ENCODE results near the gene NOPCHAP1. TPM values are rescaled to one million over a fixed set of nuclear protein-coding genes. Genes with fewer than 3 reads are reported as not detected.

NOPCHAP1 gene
- total and polyA plus RNA-seq, 9 donors: 4.5 to 20.2 (median 13.1) TPM

DNA sequence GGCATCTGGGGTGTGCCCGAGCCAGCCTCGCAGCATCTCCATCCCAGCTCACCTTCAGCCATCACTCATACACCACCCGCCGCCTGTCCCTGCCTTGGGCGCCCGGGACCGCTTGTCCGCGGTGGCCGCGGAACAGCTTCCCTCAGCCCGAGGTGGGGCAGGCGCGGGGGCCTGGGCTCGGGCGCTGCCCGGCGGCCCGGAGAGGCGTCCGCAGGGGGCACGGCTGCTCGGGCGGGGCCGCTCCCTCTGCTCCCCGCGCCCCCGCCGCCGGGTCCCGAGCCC lies 28.5 kb upstream of the NOPCHAP1 start:
- Histone ChIP-seq H3K36me3 (no peaks in the 10 kb centered on the region), H3K27me3 (no peaks in the 10 kb centered on the region), H3K9me3 (no peaks in the 10 kb centered on the region), H3K4me1 (ENCODE audit: insufficient read depth) (peaks cover 4% of the 10 kb centered on the region), H3K27ac (peak overlapping the region; percentile 86 to 87), H3K4me3 (peak overlapping the region; percentile 61)
- TF ChIP-seq, protein P1, sequence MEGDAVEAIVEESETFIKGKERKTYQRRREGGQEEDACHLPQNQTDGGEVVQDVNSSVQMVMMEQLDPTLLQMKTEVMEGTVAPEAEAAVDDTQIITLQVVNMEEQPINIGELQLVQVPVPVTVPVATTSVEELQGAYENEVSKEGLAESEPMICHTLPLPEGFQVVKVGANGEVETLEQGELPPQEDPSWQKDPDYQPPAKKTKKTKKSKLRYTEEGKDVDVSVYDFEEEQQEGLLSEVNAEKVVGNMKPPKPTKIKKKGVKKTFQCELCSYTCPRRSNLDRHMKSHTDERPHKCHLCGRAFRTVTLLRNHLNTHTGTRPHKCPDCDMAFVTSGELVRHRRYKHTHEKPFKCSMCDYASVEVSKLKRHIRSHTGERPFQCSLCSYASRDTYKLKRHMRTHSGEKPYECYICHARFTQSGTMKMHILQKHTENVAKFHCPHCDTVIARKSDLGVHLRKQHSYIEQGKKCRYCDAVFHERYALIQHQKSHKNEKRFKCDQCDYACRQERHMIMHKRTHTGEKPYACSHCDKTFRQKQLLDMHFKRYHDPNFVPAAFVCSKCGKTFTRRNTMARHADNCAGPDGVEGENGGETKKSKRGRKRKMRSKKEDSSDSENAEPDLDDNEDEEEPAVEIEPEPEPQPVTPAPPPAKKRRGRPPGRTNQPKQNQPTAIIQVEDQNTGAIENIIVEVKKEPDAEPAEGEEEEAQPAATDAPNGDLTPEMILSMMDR (IDR thresholded peaks at IDR 0.05): no peak
- no peak for DNase-seq
- intact Hi-C loops (cut with DNase I): no loop called here
- 0 to 1% (median 0%) methylated on average over 20 to 31 of the region's 31 CpGs for WGBS, 3 donors

DNA sequence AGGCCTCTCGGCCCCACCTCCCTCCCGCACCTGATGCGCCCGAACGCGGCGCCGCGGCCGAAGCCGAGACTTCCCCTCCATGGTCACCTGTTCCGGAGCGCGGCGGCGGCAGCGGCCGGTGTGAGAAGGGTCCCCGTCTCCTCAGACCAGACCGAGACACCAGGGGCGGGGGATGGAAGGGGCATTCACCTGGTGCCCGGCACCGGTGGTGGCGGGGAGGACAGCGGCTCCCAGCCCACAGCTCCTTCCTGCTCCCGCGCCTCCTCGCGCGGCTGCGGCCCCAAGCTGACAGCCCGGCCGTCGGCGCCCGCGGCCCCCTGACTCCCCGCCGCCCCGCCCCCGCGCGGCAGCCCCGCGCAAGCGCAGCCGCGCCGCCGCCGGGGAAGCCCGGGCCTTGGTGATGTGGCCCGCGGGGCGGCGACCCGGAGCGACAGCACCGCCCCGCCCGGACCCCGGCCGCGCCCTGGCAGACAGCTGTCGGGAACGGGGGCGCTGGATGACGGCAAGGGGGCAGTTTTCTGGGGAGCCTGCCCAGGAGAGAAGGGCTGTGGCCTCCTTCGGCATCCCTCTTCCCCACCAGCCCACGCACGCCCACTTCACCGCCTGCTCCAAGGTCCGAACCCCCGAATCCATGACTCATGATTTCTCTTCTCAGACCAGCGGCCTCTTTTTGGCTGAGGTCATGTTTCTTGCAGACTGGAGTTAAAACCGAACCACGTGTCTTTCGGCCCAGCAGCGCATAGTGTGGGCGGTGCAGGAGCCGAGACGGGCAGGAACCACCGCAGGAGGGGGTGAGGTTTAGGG lies 27.9 kb upstream of the NOPCHAP1 start, which contains the start of gene SLC41A2:
Gene SLC41A2, minus strand, starts transcription at position 290 of the 804 bp plus-strand sequence. CDS start 29,763 bp downstream, outside the sequence.
- Histone ChIP-seq H3K27me3 (no peaks in the 10 kb centered on the region), H3K27ac (peak within 1 kb of the TSS; percentile 86 to 87), H3K4me3 (peak within 1 kb of the TSS; percentile 61), H3K36me3 (no peaks in the 10 kb centered on the region), H3K4me1 (ENCODE audit: insufficient read depth) (peaks cover 4% of the 10 kb centered on the region), H3K9me3 (no peaks in the 10 kb centered on the region)
- 0 to 1% (median 1%) methylated on average over 42 to 83 of the region's 83 CpGs for WGBS, 3 donors
- peak; percentile 84 to 87 (median 85) for DNase-seq
- TF ChIP-seq, protein P1 (IDR thresholded peaks at IDR 0.05): peak; percentile 2 to 53 (median 25)
- TF ChIP-seq POLR2A (IDR thresholded peaks at IDR 0.05): peak; percentile 35
- TF ChIP-seq EP300 (IDR thresholded peaks at IDR 0.05): no peak
- intact Hi-C loops (cut with DNase I): no loop called here

DNA sequence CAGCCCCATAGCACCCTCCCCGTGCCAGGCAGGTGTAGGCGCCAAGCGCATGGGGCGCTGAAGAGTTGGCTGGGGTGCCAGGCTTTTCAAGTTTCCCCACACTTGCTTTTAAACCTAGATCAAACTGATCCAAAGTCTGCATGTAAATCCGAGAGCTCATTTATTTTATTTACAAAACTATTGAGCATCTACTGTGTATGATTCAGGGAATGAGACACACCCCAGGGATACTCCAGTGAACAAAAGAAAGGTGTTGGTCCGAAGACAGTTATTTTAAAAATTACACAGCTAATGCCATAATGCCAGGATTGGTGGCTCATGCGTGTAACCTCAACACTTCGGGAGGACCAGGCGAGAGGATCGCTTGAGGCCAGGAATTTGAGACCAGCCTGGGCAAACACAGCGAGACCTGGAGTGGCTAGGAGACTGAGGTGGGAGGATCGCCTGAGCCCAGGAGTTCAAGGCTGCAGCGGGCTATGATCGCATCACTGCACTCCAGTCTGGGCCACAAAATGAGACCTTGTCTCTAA lies 27.2 kb upstream of the NOPCHAP1 start:
- H3K4me1 ChIP-seq (ENCODE audit: insufficient read depth): peaks cover 4% of the 10 kb centered on the region
- no peaks in the 10 kb centered on the region for H3K36me3 ChIP-seq
- 12 to 24% (median 15%) methylated on average over 14 of the region's 14 CpGs for WGBS, 3 donors
- DNase-seq: peak in 2 of 5 donors; percentile 35 to 50
- intact Hi-C loops (cut with DNase I): no loop called here
- H3K27ac ChIP-seq: peak overlapping the region; percentile 86 to 87
- peak overlapping the region; percentile 61 for H3K4me3 ChIP-seq
- no peaks in the 10 kb centered on the region for H3K27me3 ChIP-seq
- TF ChIP-seq POLR2A (IDR thresholded peaks at IDR 0.05) (no peak), EP300 (IDR thresholded peaks at IDR 0.05) (no peak)
- TF ChIP-seq, protein P1 (IDR thresholded peaks at IDR 0.05): no peak
- no peaks in the 10 kb centered on the region for H3K9me3 ChIP-seq

- TF ChIP-seq POLR2A (IDR thresholded peaks at IDR 0.05) (no peak), EP300 (IDR thresholded peaks at IDR 0.05) (no peak)
- DNase-seq: no peak
- Histone ChIP-seq H3K27me3 (no peaks in the 10 kb centered on the region), H3K4me3 (peak overlapping the region; percentile 3), H3K27ac (peak overlapping the region in 1 of 2 donors; percentile 87), H3K9me3 (no peaks in the 10 kb centered on the region), H3K4me1 (ENCODE audit: insufficient read depth) (peaks cover 4% of the 10 kb centered on the region), H3K36me3 (no peaks in the 10 kb centered on the region)
- intact Hi-C loops (cut with DNase I): no loop called here
- 6 to 12% (median 10%) methylated on average over 2 of the region's 2 CpGs for WGBS, 3 donors
Measured at GRCh38 chr12:104959335-104959841, 26.7 kb upstream of the NOPCHAP1 start.

DNA sequence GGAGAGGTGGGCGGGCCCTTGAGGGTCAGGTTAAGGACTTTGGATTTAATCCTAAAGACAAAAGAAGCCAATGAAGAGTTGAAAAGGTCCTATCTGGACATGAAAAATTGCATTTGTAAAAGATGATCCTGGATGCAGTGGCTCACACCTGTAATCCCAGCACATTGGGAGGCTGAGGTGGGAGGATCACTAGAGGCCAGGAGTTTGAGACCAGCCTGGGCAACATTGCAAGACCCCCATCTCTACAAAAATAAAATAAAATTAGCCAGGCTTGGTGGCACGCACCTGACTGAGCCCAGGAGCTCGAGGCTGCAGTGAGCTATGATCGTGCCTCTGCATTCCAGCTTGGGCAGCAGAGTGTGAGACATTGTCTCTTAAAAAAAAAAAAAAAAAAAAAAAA lies 25.7 kb upstream of the NOPCHAP1 start:
- H3K4me1 ChIP-seq (ENCODE audit: insufficient read depth): peaks cover 4% of the 10 kb centered on the region
- no peaks in the 10 kb centered on the region for H3K27me3 ChIP-seq
- 92 to 96% (median 94%) methylated on average over 4 of the region's 4 CpGs for WGBS, 3 donors
- H3K27ac ChIP-seq: no peak overlapping the region
- no peaks in the 10 kb centered on the region for H3K9me3 ChIP-seq
- H3K36me3 ChIP-seq: no peaks in the 10 kb centered on the region
- DNase-seq: no peak
- TF ChIP-seq POLR2A (IDR thresholded peaks at IDR 0.05): no peak
- TF ChIP-seq, protein P1 (IDR thresholded peaks at IDR 0.05): no peak
- no peak for TF ChIP-seq EP300 (IDR thresholded peaks at IDR 0.05)
- no peak overlapping the region for H3K4me3 ChIP-seq
- intact Hi-C loops (cut with DNase I): no loop called here

Data from ovary (tissue), 9 donors.